PFSK-1 (cell line): Measurements from ENCODE around the gene KLHDC1.

Experiments
- FOXP2 ChIP-seq: optimal IDR thresholded peaks from 2 replicates; pipeline ENCODE3; 2011; ENCODE audit warnings: borderline replicate concordance, control low read depth, inconsistent platforms; ENCODE audit not compliant: insufficient read depth; ENCODE audit errors: extremely low read length, extremely low read depth
- POLR2AphosphoS5 ChIP-seq: IDR thresholded peaks from 2 replicates; pipeline ENCODE4 v1.6.1; 2012; ENCODE audit warnings: low read depth, mild to moderate bottlenecking, control low read depth, low read length, moderate library complexity
- TF ChIP-seq, protein P1 (sequence below), 2 experiments: IDR thresholded peaks; 2 replicates each; pipeline versions ENCODE4 v1.6.1 to v1.8.0; 2011 to 2012; ENCODE audit warnings: low read depth in 2 of 2, low read length in 2 of 2, control low read depth in 1 of 2, inconsistent platforms in 1 of 2, mild to moderate bottlenecking in 1 of 2, moderate library complexity in 1 of 2; ENCODE audit not compliant: insufficient read depth in 1 of 2

GRCh38 chr14:49778421-49778820 lies 85.5 kb downstream of the KLHDC1 start:
- TF ChIP-seq, protein P1, sequence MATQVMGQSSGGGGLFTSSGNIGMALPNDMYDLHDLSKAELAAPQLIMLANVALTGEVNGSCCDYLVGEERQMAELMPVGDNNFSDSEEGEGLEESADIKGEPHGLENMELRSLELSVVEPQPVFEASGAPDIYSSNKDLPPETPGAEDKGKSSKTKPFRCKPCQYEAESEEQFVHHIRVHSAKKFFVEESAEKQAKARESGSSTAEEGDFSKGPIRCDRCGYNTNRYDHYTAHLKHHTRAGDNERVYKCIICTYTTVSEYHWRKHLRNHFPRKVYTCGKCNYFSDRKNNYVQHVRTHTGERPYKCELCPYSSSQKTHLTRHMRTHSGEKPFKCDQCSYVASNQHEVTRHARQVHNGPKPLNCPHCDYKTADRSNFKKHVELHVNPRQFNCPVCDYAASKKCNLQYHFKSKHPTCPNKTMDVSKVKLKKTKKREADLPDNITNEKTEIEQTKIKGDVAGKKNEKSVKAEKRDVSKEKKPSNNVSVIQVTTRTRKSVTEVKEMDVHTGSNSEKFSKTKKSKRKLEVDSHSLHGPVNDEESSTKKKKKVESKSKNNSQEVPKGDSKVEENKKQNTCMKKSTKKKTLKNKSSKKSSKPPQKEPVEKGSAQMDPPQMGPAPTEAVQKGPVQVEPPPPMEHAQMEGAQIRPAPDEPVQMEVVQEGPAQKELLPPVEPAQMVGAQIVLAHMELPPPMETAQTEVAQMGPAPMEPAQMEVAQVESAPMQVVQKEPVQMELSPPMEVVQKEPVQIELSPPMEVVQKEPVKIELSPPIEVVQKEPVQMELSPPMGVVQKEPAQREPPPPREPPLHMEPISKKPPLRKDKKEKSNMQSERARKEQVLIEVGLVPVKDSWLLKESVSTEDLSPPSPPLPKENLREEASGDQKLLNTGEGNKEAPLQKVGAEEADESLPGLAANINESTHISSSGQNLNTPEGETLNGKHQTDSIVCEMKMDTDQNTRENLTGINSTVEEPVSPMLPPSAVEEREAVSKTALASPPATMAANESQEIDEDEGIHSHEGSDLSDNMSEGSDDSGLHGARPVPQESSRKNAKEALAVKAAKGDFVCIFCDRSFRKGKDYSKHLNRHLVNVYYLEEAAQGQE (IDR thresholded peaks at IDR 0.05; ENCODE audit: insufficient read depth in 1 of 2, low read depth in 2 of 2, low read length in 2 of 2): no peak
- TF ChIP-seq POLR2AphosphoS5: no peak
- TF ChIP-seq FOXP2: no peak
